ENCODE results near the gene YBX3.

The YBX3 gene

DNA sequence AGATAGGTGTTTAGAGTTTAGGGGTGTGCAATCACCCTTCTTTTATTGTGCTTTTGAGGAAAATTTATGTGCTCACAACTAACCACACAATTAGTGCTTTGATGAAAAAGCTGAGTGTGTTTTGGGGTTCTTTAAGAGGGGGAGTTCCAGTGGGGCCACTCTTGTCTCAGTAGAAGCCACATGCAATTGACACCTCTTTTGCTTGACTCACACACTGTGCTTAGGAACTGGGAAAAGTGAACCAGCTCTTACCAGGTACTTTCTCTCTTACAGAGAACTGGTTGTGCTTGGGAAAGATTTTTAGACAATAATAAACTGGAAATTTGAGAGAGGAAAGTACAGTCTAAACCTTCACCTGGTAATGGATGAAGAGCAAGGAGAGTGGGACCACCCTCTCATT lies 12.3 kb upstream of the YBX3 start:
- ATAC-seq, result peak; percentile 76
- no peaks in the 10 kb centered on the region for H3K9me3 Mint-ChIP-seq

DNA sequence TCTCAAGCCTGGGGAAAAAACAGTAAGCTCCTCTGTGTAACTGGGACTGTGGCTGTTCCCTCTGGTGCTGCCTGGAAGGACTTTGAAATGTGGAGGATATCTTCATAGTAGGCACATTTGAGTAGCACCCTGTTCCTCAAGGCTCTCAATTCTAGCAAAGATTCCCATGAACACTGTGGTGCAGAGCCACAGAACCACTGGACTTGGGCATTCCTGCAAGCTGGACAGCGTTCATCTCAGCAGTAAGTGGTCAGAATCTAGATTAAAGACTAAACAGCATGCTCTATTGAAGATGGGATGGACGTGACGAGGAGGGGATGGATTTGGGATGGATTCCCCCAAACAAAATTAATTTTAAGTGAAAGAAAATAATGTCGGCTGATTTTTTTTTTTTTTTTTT lies 9.4 kb upstream of the YBX3 start:
- Mint-ChIP-seq H3K9me3 (no peaks in the 10 kb centered on the region), H3K27me3 (peaks cover 22% of the 10 kb centered on the region), H3K36me3 (ENCODE audit: low read depth) (no peaks in the 10 kb centered on the region), H3K27ac (no peak overlapping the region), H3K4me3 (no peak overlapping the region), H3K4me1 (peaks cover 14% of the 10 kb centered on the region)
- ATAC-seq, result no peak
- no peak for DNase-seq

More for the DNA sequence above, 12.3 kb upstream of the YBX3 start:
- no peak overlapping the region for H3K4me3 Mint-ChIP-seq
- H3K36me3 Mint-ChIP-seq (ENCODE audit: low read depth), result no peaks in the 10 kb centered on the region
- DNase-seq, result no peak
- no peak overlapping the region for H3K27ac Mint-ChIP-seq
- peaks cover 16% of the 10 kb centered on the region for H3K27me3 Mint-ChIP-seq
- H3K4me1 Mint-ChIP-seq, result peaks cover 14% of the 10 kb centered on the region

DNA sequence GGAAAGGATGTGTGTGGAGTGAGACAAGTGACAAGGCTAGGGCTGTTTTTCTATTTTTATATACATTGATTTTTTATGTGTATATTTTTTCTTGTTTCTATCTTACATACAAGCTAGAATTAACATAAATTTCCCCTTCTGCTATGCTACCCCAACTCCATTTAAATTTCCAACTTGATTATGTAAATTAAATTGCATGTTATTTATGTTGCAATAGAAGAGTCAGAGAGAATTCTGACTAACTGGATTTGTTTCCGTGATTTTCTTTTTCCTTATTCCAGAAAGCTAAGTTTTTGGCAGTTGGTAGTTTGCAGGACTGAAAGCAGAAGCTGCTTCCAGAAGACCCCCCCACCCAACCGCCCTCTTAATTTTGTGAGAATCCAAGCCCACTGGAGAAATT lies 8.9 kb upstream of the YBX3 start:
- peaks cover 14% of the 10 kb centered on the region for H3K4me1 Mint-ChIP-seq

DNA sequence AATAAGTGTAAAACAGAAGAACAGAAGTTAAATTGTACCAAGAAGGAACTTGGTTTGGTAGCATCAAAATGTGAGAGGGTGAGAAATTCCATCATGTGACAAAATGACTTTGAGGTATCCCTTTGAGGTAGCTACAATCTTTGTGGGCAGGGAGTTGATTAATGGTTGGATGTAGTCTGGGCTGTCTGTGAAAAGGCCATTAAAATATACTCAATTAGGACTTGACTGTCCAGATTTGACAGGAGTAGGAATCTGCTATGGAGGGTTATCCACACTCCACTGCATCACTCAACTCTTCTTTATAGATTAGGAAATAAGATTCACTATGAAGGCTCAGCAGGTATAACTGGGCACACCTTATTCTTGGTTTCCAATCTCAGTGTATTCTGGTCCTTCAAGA lies 7.4 kb upstream of the YBX3 start:
- H3K27ac Mint-ChIP-seq, result no peak overlapping the region
- peaks cover 6% of the 10 kb centered on the region for H3K4me1 Mint-ChIP-seq
- no peak overlapping the region for H3K4me3 Mint-ChIP-seq
- H3K36me3 Mint-ChIP-seq (ENCODE audit: low read depth), result no peaks in the 10 kb centered on the region
- no peaks in the 10 kb centered on the region for H3K9me3 Mint-ChIP-seq
- ATAC-seq, result no peak
- peaks cover 33% of the 10 kb centered on the region for H3K27me3 Mint-ChIP-seq
- DNase-seq, result no peak

More for the DNA sequence above, 8.9 kb upstream of the YBX3 start:
- ATAC-seq, result no peak
- no peak overlapping the region for H3K27ac Mint-ChIP-seq
- DNase-seq, result no peak
- peaks cover 25% of the 10 kb centered on the region for H3K27me3 Mint-ChIP-seq
- no peaks in the 10 kb centered on the region for H3K9me3 Mint-ChIP-seq
- no peaks in the 10 kb centered on the region for H3K36me3 Mint-ChIP-seq (ENCODE audit: low read depth)
- no peak overlapping the region for H3K4me3 Mint-ChIP-seq

DNA sequence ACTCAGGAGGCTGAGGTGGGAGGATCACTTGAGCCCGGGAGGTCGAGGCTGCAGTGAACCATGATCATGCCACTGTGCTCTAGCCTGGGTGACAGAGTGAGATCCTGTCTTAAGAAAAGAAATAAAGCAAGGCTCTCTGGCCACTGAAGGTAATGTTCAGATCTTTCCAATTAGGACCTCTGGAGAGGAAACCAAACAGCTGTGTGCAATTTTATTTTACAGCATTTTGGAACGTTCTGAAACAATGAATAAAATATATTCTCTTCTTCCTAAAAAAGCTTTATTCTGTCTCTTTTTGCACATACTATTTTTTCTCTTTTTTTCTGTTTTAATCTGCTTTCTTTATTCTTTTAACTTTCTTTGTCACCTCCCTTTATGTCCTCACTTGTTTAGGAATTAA lies 5.0 kb upstream of the YBX3 start:
- no peak overlapping the region for H3K27ac Mint-ChIP-seq
- no peak overlapping the region for H3K4me3 Mint-ChIP-seq
- peaks cover 46% of the 10 kb centered on the region for H3K27me3 Mint-ChIP-seq
- no peaks in the 10 kb centered on the region for H3K36me3 Mint-ChIP-seq (ENCODE audit: low read depth)
- peaks cover 12% of the 10 kb centered on the region for H3K4me1 Mint-ChIP-seq
- ATAC-seq (no peak), DNase-seq (no peak)
- H3K9me3 Mint-ChIP-seq, result no peaks in the 10 kb centered on the region

DNA sequence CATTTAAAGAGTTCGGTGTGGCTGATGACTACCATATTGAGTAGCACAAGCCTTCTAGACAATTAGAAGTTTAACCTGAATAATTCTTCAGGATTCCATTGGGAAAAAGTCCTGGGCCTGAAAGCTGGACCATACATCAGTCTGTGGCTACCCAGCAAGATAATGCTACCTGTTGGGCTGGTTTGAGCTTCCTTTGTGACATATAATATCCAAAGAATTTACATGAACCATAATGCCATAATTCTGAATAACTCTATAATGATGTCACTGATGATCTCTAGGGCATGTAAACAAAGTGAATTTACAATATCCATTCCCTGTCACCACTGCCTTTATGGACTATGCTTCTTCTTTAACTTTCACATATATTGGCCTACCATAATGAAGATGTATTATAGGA lies 3.8 kb upstream of the YBX3 start:
- Mint-ChIP-seq H3K36me3 (ENCODE audit: low read depth) (peaks cover 5% of the 10 kb centered on the region), H3K9me3 (no peaks in the 10 kb centered on the region), H3K4me3 (no peak overlapping the region), H3K27me3 (peaks cover 41% of the 10 kb centered on the region), H3K4me1 (peaks cover 17% of the 10 kb centered on the region), H3K27ac (no peak overlapping the region)
- no peak for DNase-seq
- ATAC-seq, result no peak

DNA sequence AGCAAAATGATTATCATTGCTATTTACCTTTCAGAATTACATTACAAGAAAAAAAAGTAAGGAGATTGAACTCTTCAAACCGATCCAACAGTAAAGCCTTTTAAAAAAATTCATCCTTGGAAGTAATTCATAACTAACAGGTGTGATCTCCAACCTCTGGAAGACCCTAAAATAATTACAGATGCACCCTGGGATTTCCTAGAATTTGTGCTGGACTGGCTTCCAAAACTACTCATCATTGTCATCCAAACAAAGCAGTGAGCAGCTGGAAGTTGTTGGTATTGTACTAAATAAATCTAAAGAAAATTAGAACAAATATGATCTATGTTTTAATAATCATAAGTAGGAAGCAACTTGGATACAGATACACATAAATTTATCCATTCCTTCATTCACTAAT lies 1.9 kb upstream of the YBX3 start:
- Mint-ChIP-seq H3K9me3 (no peaks in the 10 kb centered on the region), H3K36me3 (ENCODE audit: low read depth) (peaks cover 16% of the 10 kb centered on the region), H3K4me3 (no peak overlapping the region), H3K4me1 (peaks cover 33% of the 10 kb centered on the region), H3K27ac (no peak overlapping the region), H3K27me3 (peaks cover 40% of the 10 kb centered on the region)
- ATAC-seq (no peak), DNase-seq (no peak)

DNA sequence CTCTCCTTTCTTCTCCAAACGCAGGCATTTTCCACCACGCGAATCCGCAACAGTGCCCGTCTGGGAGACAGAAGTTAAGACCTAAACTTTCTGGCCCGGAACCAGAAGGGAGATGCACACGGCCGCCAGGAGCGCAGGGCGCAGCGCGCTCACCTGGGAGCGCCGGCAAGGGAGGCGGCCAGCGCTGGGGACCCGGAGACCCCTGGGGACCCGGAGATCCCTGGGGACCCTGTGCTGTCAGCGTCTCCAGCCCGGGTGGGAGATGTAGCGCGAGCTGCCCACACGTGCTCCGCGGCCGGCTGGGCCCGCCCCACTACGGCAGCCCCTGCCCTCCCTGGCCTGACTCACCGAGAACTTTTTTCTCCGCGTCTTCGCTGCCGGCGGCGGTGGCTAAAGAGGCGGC lies 620 bp downstream of the YBX3 start:
- Mint-ChIP-seq H3K4me1 (peaks cover 54% of the 10 kb centered on the region), H3K27me3 (peaks cover 33% of the 10 kb centered on the region)
- ATAC-seq, result peak; percentile 64

DNA sequence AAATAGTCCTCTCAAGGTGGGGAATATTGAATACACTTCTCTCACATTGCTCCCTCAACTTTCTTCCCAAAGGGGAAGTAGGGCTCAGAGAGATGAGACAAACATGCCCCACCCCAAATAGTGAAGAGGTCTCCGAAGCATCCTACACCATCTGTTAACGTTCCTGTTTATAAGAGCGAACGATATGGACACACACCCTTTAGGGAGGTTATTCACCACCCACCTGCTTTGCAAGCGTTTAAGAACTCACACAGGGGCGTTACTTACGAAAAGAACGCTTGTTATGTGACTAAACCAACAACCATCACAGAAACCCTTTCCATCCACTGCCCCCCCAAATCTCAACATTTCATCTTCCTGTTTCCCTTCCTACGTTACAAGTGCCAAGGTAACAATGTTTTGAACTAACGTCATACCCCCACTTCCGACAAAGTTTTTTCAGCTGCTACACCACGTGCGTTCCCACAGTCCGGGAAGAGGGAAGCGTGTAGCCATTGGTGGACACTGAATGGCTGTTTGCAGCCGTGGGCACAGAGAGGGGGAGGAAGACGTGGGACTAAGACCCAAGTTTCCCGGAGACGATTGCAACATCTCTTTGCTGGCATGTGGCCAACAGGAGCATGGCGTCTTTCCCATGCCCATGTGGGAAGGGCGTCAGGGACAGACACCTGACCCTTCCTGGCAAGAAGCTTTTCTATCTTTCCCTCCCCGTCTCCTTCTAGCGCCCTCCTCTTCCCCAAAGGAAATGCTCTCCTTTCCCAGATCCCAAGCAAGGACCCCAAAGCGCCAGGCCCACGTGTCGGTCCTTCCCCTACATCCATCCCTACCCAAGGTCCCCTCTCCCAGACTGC lies 1.2 kb downstream of the YBX3 start:
- Mint-ChIP-seq H3K9me3 (no peaks in the 10 kb centered on the region), H3K27me3 (peaks cover 27% of the 10 kb centered on the region), H3K36me3 (ENCODE audit: low read depth) (peaks cover 32% of the 10 kb centered on the region), H3K4me1 (peaks cover 60% of the 10 kb centered on the region), H3K4me3 (peak overlapping the region; percentile 97), H3K27ac (peak overlapping the region; percentile 98)
- DNase-seq, result peak; percentile 71
- peak; percentile 75 for ATAC-seq

More for the DNA sequence above, 620 bp downstream of the YBX3 start:
- peak; percentile 67 for DNase-seq
- peak overlapping the region; percentile 98 for H3K27ac Mint-ChIP-seq
- H3K9me3 Mint-ChIP-seq, result no peaks in the 10 kb centered on the region
- H3K4me3 Mint-ChIP-seq, result peak overlapping the region; percentile 97
- peaks cover 26% of the 10 kb centered on the region for H3K36me3 Mint-ChIP-seq (ENCODE audit: low read depth)

DNA sequence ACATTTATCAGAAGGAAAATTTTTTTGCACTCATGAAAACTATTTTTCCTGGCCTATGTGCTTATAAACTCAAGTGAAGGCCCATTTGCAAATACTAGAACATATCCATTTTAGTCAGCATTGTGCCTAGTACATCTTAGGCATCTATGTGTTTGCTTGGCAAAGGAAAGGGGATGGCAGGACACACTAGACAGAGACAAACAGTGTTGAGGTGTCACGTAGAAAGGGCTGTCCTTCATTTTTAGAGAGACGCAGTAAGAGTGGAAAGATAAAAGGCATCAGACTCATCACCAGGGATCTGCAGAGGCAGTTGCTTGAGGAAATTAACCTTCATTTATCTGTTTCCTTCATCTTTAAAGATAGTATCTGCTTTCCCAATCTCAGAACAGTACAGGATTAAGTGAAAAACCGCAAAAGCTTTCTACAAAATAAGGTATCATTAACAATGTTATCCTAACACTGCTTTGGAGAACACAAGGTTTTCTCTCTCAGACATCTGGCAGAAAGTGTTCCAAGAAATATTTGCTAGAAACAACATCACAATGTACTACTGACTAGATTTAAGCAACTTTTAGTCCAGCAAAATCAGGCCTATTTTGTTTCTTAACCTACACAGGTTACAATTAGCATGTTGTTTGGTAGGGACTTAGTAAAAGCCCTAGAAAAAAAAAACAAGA lies 2.0 kb downstream of the YBX3 start:
- peaks cover 38% of the 10 kb centered on the region for H3K36me3 Mint-ChIP-seq (ENCODE audit: low read depth)
- no peaks in the 10 kb centered on the region for H3K9me3 Mint-ChIP-seq
- peaks cover 24% of the 10 kb centered on the region for H3K27me3 Mint-ChIP-seq
- H3K4me1 Mint-ChIP-seq, result peaks cover 67% of the 10 kb centered on the region
- H3K27ac Mint-ChIP-seq, result peak overlapping the region; percentile 98
- ATAC-seq (no peak), DNase-seq (no peak)
- H3K4me3 Mint-ChIP-seq, result peak overlapping the region; percentile 97

DNA sequence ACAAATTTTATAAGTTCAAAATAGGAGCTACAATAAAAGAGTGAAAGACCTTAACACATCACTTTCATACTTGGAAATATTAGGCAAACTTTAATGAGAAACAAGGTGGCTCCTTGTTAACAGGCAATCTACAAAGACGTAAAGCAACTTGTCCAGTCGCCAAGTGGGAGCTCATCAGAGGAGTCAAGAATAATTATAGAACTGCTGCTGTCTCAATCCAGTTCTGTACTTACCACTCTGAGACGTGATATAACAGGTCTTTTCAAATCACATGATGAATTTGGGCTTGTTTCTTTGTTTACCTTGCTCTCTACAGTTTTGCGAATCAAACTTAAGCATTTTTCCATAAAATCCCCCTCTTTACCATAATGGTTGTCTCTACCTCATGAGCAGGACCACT lies 3.6 kb downstream of the YBX3 start:
- Mint-ChIP-seq H3K4me3 (no peak overlapping the region), H3K36me3 (ENCODE audit: low read depth) (peaks cover 49% of the 10 kb centered on the region), H3K4me1 (peaks cover 77% of the 10 kb centered on the region), H3K27ac (no peak overlapping the region), H3K9me3 (no peaks in the 10 kb centered on the region), H3K27me3 (peaks cover 10% of the 10 kb centered on the region)
- no peak for DNase-seq
- no peak for ATAC-seq

DNA sequence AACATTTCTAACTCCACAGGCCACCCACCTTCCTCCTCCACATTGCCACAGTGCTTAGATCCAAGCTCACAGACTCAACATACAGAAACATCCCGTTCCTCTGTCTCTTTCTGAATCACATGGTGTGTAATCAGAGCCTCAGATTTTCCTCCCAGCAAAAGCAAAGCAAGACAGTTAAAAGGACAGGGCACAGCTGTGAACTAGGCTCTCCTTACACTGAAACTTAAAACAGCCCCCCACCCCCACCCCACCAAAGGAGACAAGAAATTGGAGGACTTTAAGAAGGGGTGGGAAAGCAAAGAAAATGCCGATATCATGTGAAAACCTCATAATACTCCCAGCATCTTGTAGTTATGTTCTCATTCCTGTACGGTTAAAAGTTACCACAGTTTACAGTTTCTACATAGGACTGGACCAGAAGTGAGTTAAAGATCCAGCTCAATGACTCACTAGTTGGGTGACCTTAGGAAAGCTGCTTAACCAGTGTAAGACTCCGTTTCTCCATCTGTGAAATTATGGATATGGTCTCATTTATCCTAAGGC lies 4.8 kb downstream of the YBX3 start:
- ATAC-seq, result no peak
- no peak for DNase-seq

DNA sequence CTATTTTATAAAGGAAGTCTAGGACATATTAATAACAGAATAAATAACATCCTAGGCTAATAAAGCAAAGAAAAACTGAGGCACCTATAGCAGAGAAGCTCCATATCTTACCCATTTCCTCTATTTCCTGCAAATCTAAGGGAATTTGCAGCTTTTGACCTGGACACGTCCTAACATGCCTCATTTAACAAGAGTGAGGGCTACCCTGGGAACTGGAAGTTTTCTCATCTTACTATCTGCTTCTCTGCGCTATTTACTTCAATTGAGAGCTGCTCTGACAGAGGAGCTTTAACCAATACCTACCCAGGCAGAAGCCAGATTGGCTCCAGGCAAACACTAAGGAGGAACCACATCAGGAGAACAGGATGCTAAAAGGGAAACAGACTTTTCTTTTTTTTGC lies 5.7 kb downstream of the YBX3 start:
- ATAC-seq (no peak), DNase-seq (no peak)
- no peak overlapping the region for H3K4me3 Mint-ChIP-seq
- H3K27me3 Mint-ChIP-seq, result peaks cover 6% of the 10 kb centered on the region
- no peaks in the 10 kb centered on the region for H3K9me3 Mint-ChIP-seq
- H3K27ac Mint-ChIP-seq, result no peak overlapping the region
- H3K36me3 Mint-ChIP-seq (ENCODE audit: low read depth), result peaks cover 68% of the 10 kb centered on the region
- peaks cover 66% of the 10 kb centered on the region for H3K4me1 Mint-ChIP-seq

More for the DNA sequence above, 4.8 kb downstream of the YBX3 start:
- no peak overlapping the region for H3K4me3 Mint-ChIP-seq
- peaks cover 67% of the 10 kb centered on the region for H3K4me1 Mint-ChIP-seq
- peaks cover 59% of the 10 kb centered on the region for H3K36me3 Mint-ChIP-seq (ENCODE audit: low read depth)
- H3K9me3 Mint-ChIP-seq, result no peaks in the 10 kb centered on the region
- H3K27me3 Mint-ChIP-seq, result peaks cover 6% of the 10 kb centered on the region
- H3K27ac Mint-ChIP-seq, result no peak overlapping the region

DNA sequence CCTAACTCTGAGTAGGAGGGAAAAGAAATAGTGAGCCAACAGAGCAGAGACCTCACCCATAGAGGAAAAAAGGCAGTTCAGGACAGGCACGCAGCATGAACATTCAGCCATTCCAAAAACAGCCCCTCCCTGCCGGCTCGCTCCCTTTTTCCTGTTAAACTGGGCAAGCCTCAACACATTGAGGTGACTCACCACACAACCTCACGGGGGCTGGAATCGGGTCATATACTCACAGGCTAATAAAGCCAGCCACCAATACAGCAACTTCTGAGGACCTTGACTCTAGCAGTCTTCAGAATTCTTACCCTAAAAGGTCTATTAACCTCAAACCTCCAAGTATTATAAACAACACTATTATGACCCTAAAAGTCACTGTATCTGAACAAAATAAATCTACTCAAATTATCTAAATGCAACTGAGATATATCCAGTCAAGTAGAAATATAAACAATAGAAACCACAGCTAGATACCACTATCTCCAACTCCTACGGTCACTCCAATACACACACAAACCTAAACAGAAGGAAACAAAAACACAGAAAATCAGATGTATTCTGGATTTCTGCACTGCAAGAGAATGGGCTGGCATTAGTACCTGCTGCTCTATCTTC lies 6.3 kb downstream of the YBX3 start:
- Mint-ChIP-seq H3K4me1 (peaks cover 60% of the 10 kb centered on the region), H3K36me3 (ENCODE audit: low read depth) (peaks cover 66% of the 10 kb centered on the region), H3K27ac (no peak overlapping the region), H3K9me3 (no peaks in the 10 kb centered on the region), H3K4me3 (no peak overlapping the region), H3K27me3 (peaks cover 4% of the 10 kb centered on the region)
- ATAC-seq (no peak), DNase-seq (no peak)

Data from activated naive CD8-positive, alpha-beta T cell treated with anti-CD3 and anti-CD28 coated beads, Interleukin-2, amount 50 U/mL, for 24 hours (primary cell).